Measurements from ENCODE around the gene ITIH3.

Gene ITIH3

GRCh38 chr3:52857864-52858263 is 63.3 kb downstream of the ITIH3 start:
- TF ChIP-seq CTCF (IDR thresholded peaks at IDR 0.05; ENCODE audit: control extremely low read depth, extremely low read depth, low read depth, missing control alignments): no peak
- ChIA-PET CTCF (interaction anchor here (1.6 kb wide), 1 partner anchor 18 kb away, joined by 3 read pairs; no protein-coding TSS in a partner anchor), POLR2A (no interaction called here)
- no peak for DNase-seq (ENCODE audit: extremely low spot score)
